K562 (cell line): ENCODE data around the gene CDC14B. TPM values are rescaled to one million over a fixed set of nuclear protein-coding genes. Genes with fewer than 3 reads are reported as not detected.

Experiments used
- ATAC-seq: fragments of 200-7000 bp; cut with Tn5 transposase; 3 replicates; pipeline ENCODE4 v1.9.1; 2020; ENCODE audit warnings: moderate library complexity
- BruUV-seq: library from RNA; stranded (reverse); fragments of 400-500 nt; replicated peaks from 2 replicates; lab custom pipeline; 2021; lab: Mats Ljungman, UMichigan
- CTCF ChIA-PET: fragments of 300-600 bp; formaldehyde crosslinking; extraction: SDS; loops from one replicate; lab custom pipeline; 2021; ENCODE audit warnings: low intra/inter-chr PET ratio; lab: Yijun Ruan, JAX
- POLR2A ChIA-PET: fragments of 300-600, 350-650 bp; sonication (Branson Sonifier 250); formaldehyde crosslinking; extraction: SDS; loops from one replicate; lab custom pipeline; 2021; ENCODE audit warnings: antibody characterized with exemption, inconsistent platforms; lab: Yijun Ruan, JAX
- DNase-seq, 4 experiments: peaks; one replicate each; pipeline versions ENCODE4 v3.0.0 to v3.0.0-alpha.2; 2011 to 2018; ENCODE audit warnings: low spot score in 3 of 4, mixed read lengths in 3 of 4; ENCODE audit errors: extremely low read depth in 1 of 4
- FAIRE-seq: peaks from 2 replicates; lab custom pipeline; 2011; peaks lifted over from hg19 to GRCh38; lab: Jason Lieb, UNC
- H2AFZ ChIP-seq: 2 replicates; pipeline ENCODE4 v1.6.0; 2011; ENCODE audit warnings: low read depth, low read length, control low read depth, inconsistent platforms
- H3K27ac ChIP-seq: fragments of 200-600 bp; 3 replicates; pipeline ENCODE4 v1.8.0; 2011; ENCODE audit warnings: low read depth, mild to moderate bottlenecking, control low read depth, inconsistent platforms, low read length, moderate library complexity, mixed read lengths; ENCODE audit errors: extremely low read depth
- H3K27me3 ChIP-seq, 2 experiments: fragments of 300-600 bp in 1 of 2; 2 replicates in 1 of 2; 3 replicates in 1 of 2; pipeline versions ENCODE4 v1.6.0 to v1.8.0; 2011; ENCODE audit warnings: inconsistent platforms in 2 of 2, low read length in 2 of 2, mild to moderate bottlenecking in 1 of 2, mixed read lengths in 1 of 2, moderate library complexity in 1 of 2; ENCODE audit not compliant: control insufficient read depth in 2 of 2, insufficient read depth in 2 of 2
- H3K36me3 ChIP-seq: fragments of 300-600 bp; 3 replicates; pipeline ENCODE4 v1.8.0; 2011; ENCODE audit warnings: mild to moderate bottlenecking, low read length, inconsistent platforms; ENCODE audit not compliant: control insufficient read depth, insufficient read depth
- H3K4me1 ChIP-seq, 2 experiments: fragments of 200-600 bp in 1 of 2; replicated peaks in 1 of 2; 2 replicates in 1 of 2; 3 replicates in 1 of 2; pipeline versions ENCODE4 v1.5.1 to v1.8.0; 2011; ENCODE audit warnings: inconsistent platforms in 2 of 2, low read length in 2 of 2, mild to moderate bottlenecking in 1 of 2, mixed read lengths in 1 of 2, moderate library complexity in 1 of 2; ENCODE audit not compliant: control insufficient read depth in 2 of 2, insufficient read depth in 2 of 2
- H3K4me2 ChIP-seq: 2 replicates; pipeline ENCODE4 v1.6.1; 2011; ENCODE audit warnings: low read length, control low read depth, inconsistent platforms, mixed read lengths; ENCODE audit not compliant: insufficient read depth
- H3K4me3 ChIP-seq: fragments of 200-600 bp; sonication (generic), shearing (Covaris generic); 2 replicates; pipeline ENCODE4 v1.5.1; 2016; ENCODE audit warnings: control low read depth, inconsistent platforms
- H3K79me2 ChIP-seq: fragments of 200-600 bp; 3 replicates; pipeline ENCODE4 v1.8.0; 2011; ENCODE audit warnings: low read length, inconsistent platforms; ENCODE audit not compliant: control insufficient read depth, insufficient read depth
- H3K9ac ChIP-seq, 2 experiments: 2 replicates each; pipeline versions ENCODE4 v1.6.0 to v1.6.1; 2011; ENCODE audit warnings: low read depth in 2 of 2, low read length in 2 of 2, control low read depth in 1 of 2, inconsistent platforms in 1 of 2, mild to moderate bottlenecking in 1 of 2, mixed read lengths in 1 of 2; ENCODE audit not compliant: insufficient read depth in 1 of 2
- H3K9me1 ChIP-seq: one replicate; pipeline ENCODE4 v1.6.0; 2011; ENCODE audit warnings: inconsistent platforms, mild to moderate bottlenecking, low read length, moderate library complexity; ENCODE audit not compliant: control insufficient read depth, insufficient read depth
- H3K9me3 ChIP-seq: replicated peaks from 2 replicates; pipeline ENCODE4 v1.5.1; 2011; ENCODE audit warnings: low read depth, low read length, inconsistent platforms; ENCODE audit not compliant: control insufficient read depth, insufficient read depth
- H4K20me1 ChIP-seq: replicated peaks from 2 replicates; pipeline ENCODE4 v1.6.1; 2011; ENCODE audit warnings: low read length, inconsistent platforms, mixed read lengths; ENCODE audit not compliant: control insufficient read depth, insufficient read depth
- GATAD2A ChIP-seq: fragments of 450-650 bp; IDR thresholded peaks from 2 replicates; pipeline ENCODE4 v1.6.1; 2017
- MAFG ChIP-seq: fragments of 450-650 bp; conservative IDR thresholded peaks from 2 replicates; pipeline ENCODE4 v1.6.1; 2016; ENCODE audit warnings: missing genetic modification characterization, missing compliant biosample characterization
- MTA1 ChIP-seq: fragments of 450-650 bp; IDR thresholded peaks from 2 replicates; pipeline ENCODE4 v1.6.1; 2017; ENCODE audit warnings: borderline replicate concordance
- NFE2 ChIP-seq: IDR thresholded peaks from 2 replicates; pipeline ENCODE4 v1.6.1; 2014; ENCODE audit warnings: antibody characterized with exemption, low read depth
- ZBTB34 ChIP-seq: fragments of 250-450 bp; sonication (Bioruptor Pico); IDR thresholded peaks from 2 replicates; pipeline ENCODE4 v1.8.0; 2021; ENCODE audit warnings: mild to moderate bottlenecking, moderate library complexity
- ZKSCAN3 ChIP-seq: fragments of 250-450 bp; sonication (Bioruptor Pico); IDR thresholded peaks from 2 replicates; pipeline ENCODE4 v1.4.0; 2020
- ZNF197 ChIP-seq: fragments of 200-800 bp; sonication (Bioruptor generic); IDR thresholded peaks from 2 replicates; pipeline ENCODE4 v1.6.1; 2016; ENCODE audit warnings: low read depth, missing genetic modification characterization, missing compliant biosample characterization
- ZNF512 ChIP-seq: IDR thresholded peaks from 2 replicates; pipeline ENCODE4 v1.6.1; 2016; ENCODE audit warnings: missing genetic modification characterization, missing compliant biosample characterization
- WGBS: fragments of 100-300 bp; shearing (Covaris generic); methylation state at CpG from one replicate; pipeline ENCODE4 v1.1.6; 2016; ENCODE audit warnings: low coverage, mixed read lengths; ENCODE audit not compliant: insufficient coverage; ENCODE audit errors: missing lambda C conversion rate; 5-methylcytosine and 5-hydroxymethylcytosine counted together
- in situ Hi-C: fragments of 300-500 bp; cut with MboI; formaldehyde crosslinking; loops from 4 replicates; pipeline ENCODE4 v1.15.0; 2018; ENCODE audit warnings: inconsistent platforms, mixed read lengths
- intact Hi-C: fragments of 100-400 bp; cut with micrococcal nuclease; formaldehyde crosslinking; loops from 2 replicates; pipeline ENCODE4 v1.14.2; 2022
- polyA plus RNA-seq, 8 experiments: library from polyadenylated mRNA; depleted of rRNA in 4 of 8; stranded (reverse) in 5 of 8; unstranded in 3 of 8; fragments of >200 nt; fragmentation: Nextera tagmentation in 2 of 8; fragmentation: Illumina TruSeq in 1 of 8; extraction: Ambion mirVana in 2 of 8; extraction: Trizol in 1 of 8; gene quantifications; 2 replicates each; pipeline versions ENCODE4 v1.2.1 to v1.2.3, GENCODE V29; 2011 to 2014; ENCODE audit warnings: inconsistent platforms in 1 of 8, missing spikeins in 1 of 8
- total RNA-seq, 7 experiments: library from RNA; depleted of rRNA in 6 of 7; stranded (reverse); fragments of >200 nt in 6 of 7; fragmentation: Illumina TruSeq in 2 of 7; extraction: Trizol in 2 of 7; gene quantifications; 2 replicates each; pipeline versions ENCODE4 v1.2.1 to v1.2.3, GENCODE V29; 2011 to 2021; ENCODE audit warnings: low replicate concordance in 1 of 7
- TF ChIP-seq, protein P1 (sequence below): fragments of 250-450 bp; sonication (Bioruptor Pico); IDR thresholded peaks from 2 replicates; pipeline ENCODE4 v1.5.0; 2022; ENCODE audit warnings: mild to moderate bottlenecking

Gene CDC14B
- total and polyA plus RNA-seq, 9 of the 15 experiments (the other 6 are each of a cell fraction or from before 2014, with no cell fraction given): 1.4 to 6.0 (median 3.8) TPM

DNA sequence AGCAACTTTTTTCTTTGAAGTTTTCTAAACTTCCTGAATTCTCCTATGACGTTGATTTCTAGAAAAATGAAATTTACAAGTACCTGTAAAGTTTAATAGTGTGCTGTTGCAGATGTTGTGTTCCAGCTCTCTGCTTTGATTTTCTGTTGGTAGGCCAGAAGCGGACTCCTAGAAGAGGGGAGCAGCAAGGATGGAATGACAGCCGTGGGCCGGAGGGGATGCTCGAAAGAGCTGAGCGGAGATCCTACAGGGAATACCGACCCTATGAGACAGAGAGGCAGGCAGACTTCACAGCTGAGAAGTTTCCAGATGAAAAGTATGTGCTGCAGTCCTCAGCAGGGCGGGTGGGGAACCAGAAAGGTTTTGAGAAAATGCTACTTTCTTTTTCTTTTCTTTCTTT is 161.4 kb downstream of the CDC14B start:
- Histone ChIP-seq H3K9me3 (no peaks in the 10 kb centered on the region), H2AFZ (no peak overlapping the region), H3K9me1 (no peaks in the 10 kb centered on the region), H4K20me1 (no peaks in the 10 kb centered on the region), H3K27me3 (no peaks in the 10 kb centered on the region), H3K36me3 (no peaks in the 10 kb centered on the region), H3K79me2 (no peaks in the 10 kb centered on the region), H3K9ac (no peak overlapping the region), H3K27ac (no peak overlapping the region), H3K4me1 (no peaks in the 10 kb centered on the region), H3K4me2 (no peak overlapping the region), H3K4me3 (no peak overlapping the region)
- intact Hi-C loops: no loop called here
- 51% methylated on average over 7 of the region's 8 CpGs for WGBS
- ChIA-PET CTCF (no interaction called here), POLR2A (interaction anchor here (0.7 kb wide), 1 partner anchor 434 kb away, joined by 4 read pairs; no protein-coding TSS in a partner anchor)
- DNase-seq (no peak), FAIRE-seq (no peak), ATAC-seq (no peak)
- TF ChIP-seq MTA1 (no peak), ZBTB34 (CRISPR knock-in tag) (no peak), ZNF197 (CRISPR knock-in tag) (no peak), ZKSCAN3 (CRISPR knock-in tag) (no peak), MAFG (tag) (no peak), GATAD2A (no peak), NFE2 (no peak), ZNF512 (tag) (no peak)
- TF ChIP-seq, protein P1, sequence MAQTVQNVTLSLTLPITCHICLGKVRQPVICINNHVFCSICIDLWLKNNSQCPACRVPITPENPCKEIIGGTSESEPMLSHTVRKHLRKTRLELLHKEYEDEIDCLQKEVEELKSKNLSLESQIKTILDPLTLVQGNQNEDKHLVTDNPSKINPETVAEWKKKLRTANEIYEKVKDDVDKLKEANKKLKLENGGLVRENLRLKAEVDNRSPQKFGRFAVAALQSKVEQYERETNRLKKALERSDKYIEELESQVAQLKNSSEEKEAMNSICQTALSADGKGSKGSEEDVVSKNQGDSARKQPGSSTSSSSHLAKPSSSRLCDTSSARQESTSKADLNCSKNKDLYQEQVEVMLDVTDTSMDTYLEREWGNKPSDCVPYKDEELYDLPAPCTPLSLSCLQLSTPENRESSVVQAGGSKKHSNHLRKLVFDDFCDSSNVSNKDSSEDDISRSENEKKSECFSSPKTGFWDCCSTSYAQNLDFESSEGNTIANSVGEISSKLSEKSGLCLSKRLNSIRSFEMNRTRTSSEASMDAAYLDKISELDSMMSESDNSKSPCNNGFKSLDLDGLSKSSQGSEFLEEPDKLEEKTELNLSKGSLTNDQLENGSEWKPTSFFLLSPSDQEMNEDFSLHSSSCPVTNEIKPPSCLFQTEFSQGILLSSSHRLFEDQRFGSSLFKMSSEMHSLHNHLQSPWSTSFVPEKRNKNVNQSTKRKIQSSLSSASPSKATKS (CRISPR knock-in tag): no peak
- in situ Hi-C loops: no loop called here
- no TSS peak for BruUV-seq
